Endothelial cell of umbilical vein (primary cell): ENCODE results near the gene EIF4E3. TPM values are rescaled to one million over a fixed set of nuclear protein-coding genes. Genes with fewer than 3 reads are reported as not detected.

Source experiments
- BruUV-seq: library from RNA; stranded (reverse); fragments of 400-500 nt; replicated peaks from 2 replicates; lab custom pipeline; 2021; lab: Mats Ljungman, UMichigan
- CTCF ChIA-PET: fragments of 300-600, 350-600 bp; sonication (Branson Sonifier 250); formaldehyde crosslinking; loops from one replicate; lab custom pipeline; 2021; ENCODE audit warnings: antibody characterized with exemption, inconsistent platforms; lab: Charles Lee
- POLR2A ChIA-PET: fragments of 300-600, 350-600 bp; sonication (Branson Sonifier 250); formaldehyde crosslinking; loops from one replicate; lab custom pipeline; 2021; ENCODE audit warnings: antibody characterized with exemption, inconsistent platforms; lab: Charles Lee
- DNase-seq: peaks from one replicate; pipeline ENCODE4 v3.0.0-alpha.2; 2011; ENCODE audit warnings: low read depth, low spot score
- FAIRE-seq: peaks from 2 replicates; lab custom pipeline; 2011; peaks lifted over from hg19 to GRCh38; lab: Jason Lieb, UNC
- H2AFZ ChIP-seq: 2 replicates; pipeline ENCODE4 v1.6.0; 2012; ENCODE audit warnings: low read depth, low read length, control low read depth, inconsistent platforms
- H3K27ac ChIP-seq: 2 replicates; pipeline ENCODE4 v1.5.1; 2011; ENCODE audit warnings: low read depth, mild to moderate bottlenecking, control low read depth, low read length, moderate library complexity; ENCODE audit not compliant: insufficient read depth
- H3K27me3 ChIP-seq, 2 experiments: 2 replicates each; pipeline versions ENCODE4 v1.6.0 to v1.6.1; 2011; ENCODE audit warnings: low read length in 2 of 2, mixed read lengths in 1 of 2; ENCODE audit not compliant: control insufficient read depth in 2 of 2, insufficient read depth in 2 of 2
- H3K36me3 ChIP-seq, 2 experiments: 2 replicates in 1 of 2; 3 replicates in 1 of 2; pipeline ENCODE4 v1.5.1; 2011; ENCODE audit warnings: low read length in 2 of 2, mild to moderate bottlenecking in 1 of 2, moderate library complexity in 1 of 2; ENCODE audit not compliant: control insufficient read depth in 2 of 2, insufficient read depth in 2 of 2; ENCODE audit errors: extremely low read depth in 1 of 2
- H3K4me1 ChIP-seq: 3 replicates; pipeline ENCODE4 v1.5.1; 2011; ENCODE audit warnings: mild to moderate bottlenecking, low read length; ENCODE audit not compliant: control insufficient read depth, insufficient read depth; ENCODE audit errors: extremely low read depth
- H3K4me2 ChIP-seq: 2 replicates; pipeline ENCODE4 v1.6.1; 2011; ENCODE audit warnings: low read length, control low read depth, mixed read lengths; ENCODE audit not compliant: insufficient read depth
- H3K4me3 ChIP-seq, 3 experiments: fragments of 200-600 bp in 1 of 3; sonication (generic), shearing (Covaris generic) in 1 of 3; replicated peaks in 1 of 3; 2 replicates each; pipeline ENCODE4 v1.5.1; 2011 to 2016; ENCODE audit warnings: control low read depth in 3 of 3, low read length in 3 of 3, mild to moderate bottlenecking in 2 of 3, inconsistent platforms in 1 of 3, low read depth in 1 of 3, moderate library complexity in 1 of 3; ENCODE audit not compliant: insufficient read depth in 1 of 3
- H3K79me2 ChIP-seq: 2 replicates; pipeline ENCODE4 v1.6.0; 2012; ENCODE audit warnings: low read length, inconsistent platforms; ENCODE audit not compliant: control insufficient read depth, insufficient read depth
- H3K9ac ChIP-seq: replicated peaks from 2 replicates; pipeline ENCODE3; 2011; ENCODE audit warnings: low read length, control low read depth; ENCODE audit not compliant: insufficient read depth; ENCODE audit errors: extremely low read depth
- H3K9me1 ChIP-seq: replicated peaks from 3 replicates; pipeline ENCODE4 v1.6.0; 2011; ENCODE audit warnings: mild to moderate bottlenecking, low read length; ENCODE audit not compliant: control insufficient read depth, insufficient read depth; ENCODE audit errors: extremely low read depth
- H3K9me3 ChIP-seq: replicated peaks from 2 replicates; pipeline ENCODE4 v1.5.1; 2012; ENCODE audit warnings: low read length, inconsistent platforms; ENCODE audit not compliant: control insufficient read depth, insufficient read depth
- H4K20me1 ChIP-seq: replicated peaks from 2 replicates; pipeline ENCODE3; 2011; ENCODE audit warnings: mild to moderate bottlenecking, low read length; ENCODE audit not compliant: control insufficient read depth, insufficient read depth; ENCODE audit errors: extremely low read depth
- CTCF ChIP-seq, 2 donors: IDR thresholded peaks; 1 replicate in 1 of 2; 2 replicates in 1 of 2; pipeline ENCODE4 v1.5.1; 2011; ENCODE audit warnings: low read length in 2 of 2, mild to moderate bottlenecking in 2 of 2, moderate library complexity in 2 of 2, control low read depth in 1 of 2, inconsistent platforms in 1 of 2, low read depth in 1 of 2; ENCODE audit not compliant: insufficient read depth in 1 of 2; ENCODE audit errors: extremely low read depth in 1 of 2
- EZH2 ChIP-seq: IDR thresholded peaks from 2 replicates; pipeline ENCODE4 v1.6.1; 2012; ENCODE audit warnings: borderline replicate concordance, low read depth, mild to moderate bottlenecking, moderate library complexity, low read length, inconsistent platforms; ENCODE audit not compliant: severe bottlenecking
- FOS ChIP-seq: IDR thresholded peaks from 2 replicates; pipeline ENCODE4 v1.6.1; 2011; ENCODE audit warnings: mild to moderate bottlenecking, low read length, moderate library complexity, borderline replicate concordance; ENCODE audit not compliant: insufficient read depth
- GATA2 ChIP-seq: IDR thresholded peaks from 2 replicates; pipeline ENCODE4 v1.7.0; 2011; ENCODE audit warnings: low read depth, mild to moderate bottlenecking, moderate library complexity, mixed read lengths, low read length; ENCODE audit not compliant: insufficient read length, insufficient read depth
- JUN ChIP-seq: IDR thresholded peaks from 2 replicates; pipeline ENCODE4 v1.6.1; 2011; ENCODE audit warnings: borderline replicate concordance, low read depth; ENCODE audit not compliant: insufficient read length, insufficient read depth
- MAX ChIP-seq: IDR thresholded peaks from 2 replicates; pipeline ENCODE4 v1.6.1; 2011; ENCODE audit not compliant: insufficient read depth, insufficient read length
- MYC ChIP-seq: IDR thresholded peaks from one replicate; pipeline ENCODE4 v1.6.1; 2011; ENCODE audit warnings: mild to moderate bottlenecking, low read depth, low read length
- POLR2A ChIP-seq: IDR thresholded peaks from 2 replicates; pipeline ENCODE4 v1.6.1; 2012; ENCODE audit warnings: low read depth, mild to moderate bottlenecking, control low read depth, low read length
- POLR2AphosphoS5 ChIP-seq: IDR thresholded peaks from 2 replicates; pipeline ENCODE4 v1.6.1; 2012; ENCODE audit warnings: low read depth, mild to moderate bottlenecking, control low read depth, low read length, moderate library complexity; ENCODE audit not compliant: insufficient read depth
- dilution Hi-C: fragments of 300-500 bp; cut with MboI; formaldehyde crosslinking; loops from one replicate; pipeline ENCODE4 v1.15.0; 2019; ENCODE audit warnings: low sequenced_read_pairs; ENCODE audit not compliant: extremely low pct_ligation_motif_present
- intact Hi-C: fragments of 100-400 bp; cut with micrococcal nuclease; formaldehyde crosslinking; loops from one replicate; pipeline ENCODE4 v1.10.0; 2022
- polyA plus RNA-seq, 4 experiments: library from polyadenylated mRNA; depleted of rRNA in 3 of 4; stranded (reverse) in 3 of 4; unstranded in 1 of 4; fragments of >200 nt; gene quantifications; 2 replicates each; pipeline versions ENCODE4 v1.2.1 to v1.2.3, GENCODE V29; 2011 to 2012; ENCODE audit warnings: missing spikeins in 1 of 4
- total RNA-seq: library from RNA; stranded (reverse); gene quantifications from 2 replicates; pipeline ENCODE4 v1.2.3, GENCODE V29; 2021

The EIF4E3 gene
- total and polyA plus RNA-seq, 2 donors (not counting 3 experiments of a cell fraction or from before 2014, with no cell fraction given) = 1.3 to 4.9 TPM

DNA sequence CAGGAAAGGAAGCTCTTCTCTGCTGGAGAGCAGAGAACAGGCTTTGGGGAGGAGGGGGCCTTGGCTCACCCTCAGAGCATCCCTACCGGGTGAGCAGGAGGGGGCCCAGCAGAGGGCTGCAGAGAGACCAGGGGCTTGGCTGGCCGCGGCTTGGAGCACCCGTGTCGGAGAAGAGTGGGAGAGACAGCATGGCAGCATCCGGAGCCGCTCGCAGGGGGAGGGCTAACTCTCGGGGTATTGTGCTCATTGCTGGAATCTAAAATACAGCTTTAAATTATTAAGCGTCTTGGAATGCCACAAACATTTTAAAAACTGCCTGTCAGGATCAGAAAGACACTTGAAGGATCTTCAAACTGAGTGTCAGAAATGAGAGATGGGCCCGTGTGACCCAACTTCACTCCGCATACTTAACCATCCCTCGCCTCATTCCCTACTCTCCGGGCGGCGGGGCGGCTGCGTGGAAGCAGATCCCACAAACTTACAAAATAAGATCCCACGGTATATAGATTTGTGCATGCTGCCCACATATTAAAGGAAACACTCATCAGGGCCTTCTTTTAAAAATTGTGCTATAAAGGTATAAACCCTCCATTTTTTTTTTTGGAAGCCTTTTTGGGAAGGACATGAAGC is 53.9 kb downstream of the EIF4E3 start:
- Histone ChIP-seq H3K4me2 (no peak overlapping the region), H3K79me2 (no peaks in the 10 kb centered on the region), H3K9me3 (no peaks in the 10 kb centered on the region), H3K36me3 (no peaks in the 10 kb centered on the region), H3K9me1 (no peaks in the 10 kb centered on the region), H2AFZ (no peak overlapping the region), H3K27me3 (no peaks in the 10 kb centered on the region), H3K4me3 (no peak overlapping the region), H3K4me1 (no peaks in the 10 kb centered on the region), H3K27ac (no peak overlapping the region), H4K20me1 (no peaks in the 10 kb centered on the region), H3K9ac (no peak overlapping the region)
- POLR2A ChIA-PET = no interaction called here
- no TSS peak for BruUV-seq
- dilution Hi-C loops = no loop called here
- no peak for TF ChIP-seq JUN
- TF ChIP-seq CTCF (IDR thresholded peaks at IDR 0.05; ENCODE audit: extremely low read depth in 1 of 2, insufficient read depth in 1 of 2, low read depth in 1 of 2, low read length in 2 of 2) = no peak
- TF ChIP-seq POLR2AphosphoS5 = no peak
- TF ChIP-seq FOS = no peak
- TF ChIP-seq EZH2 = no peak
- no peak for TF ChIP-seq GATA2
- TF ChIP-seq MYC = no peak
- no peak for TF ChIP-seq POLR2A
- TF ChIP-seq MAX = no peak
- CTCF ChIA-PET = interaction anchor here (0.9 to 2.1 kb wide), 2 partner anchors 10 to 11 kb away, joined by 4 to 8 read pairs; no protein-coding TSS in a partner anchor
- no peak for DNase-seq
- intact Hi-C loops = no loop called here
- no peak for FAIRE-seq
